Keratinocyte (primary cell): ENCODE data around the gene OTOP2. TPM values are rescaled to one million over a fixed set of nuclear protein-coding genes. Genes with fewer than 3 reads are reported as not detected.

ENCODE experiments used
- DNase-seq: peaks from one replicate; pipeline ENCODE4 v3.0.0-alpha.2; 2011; ENCODE audit warnings: low read depth, missing footprints, low spot score
- FAIRE-seq: peaks from 2 replicates; lab custom pipeline; 2011; peaks lifted over from hg19 to GRCh38; lab: Jason Lieb, UNC
- H2AFZ ChIP-seq: 2 replicates; pipeline ENCODE4 v1.6.0; 2012; ENCODE audit warnings: low read length, control low read depth, inconsistent platforms; ENCODE audit not compliant: control insufficient read depth
- H3K27ac ChIP-seq: 2 replicates; pipeline ENCODE4 v1.5.1; 2011; ENCODE audit warnings: low read length; ENCODE audit not compliant: control insufficient read depth, insufficient read depth
- H3K27me3 ChIP-seq: 3 replicates; pipeline ENCODE4 v1.6.0; 2011; ENCODE audit warnings: low read length; ENCODE audit not compliant: control insufficient read depth, insufficient read depth; ENCODE audit errors: extremely low read depth
- H3K36me3 ChIP-seq, 2 experiments: 2 replicates in 1 of 2; 3 replicates in 1 of 2; pipeline ENCODE4 v1.5.1; 2011; ENCODE audit warnings: low read length in 2 of 2, mild to moderate bottlenecking in 1 of 2; ENCODE audit not compliant: control insufficient read depth in 2 of 2, insufficient read depth in 2 of 2; ENCODE audit errors: extremely low read depth in 1 of 2
- H3K4me1 ChIP-seq: 3 replicates; pipeline ENCODE4 v1.5.1; 2011; ENCODE audit warnings: low read length; ENCODE audit not compliant: control insufficient read depth, insufficient read depth; ENCODE audit errors: extremely low read depth
- H3K4me2 ChIP-seq: 3 replicates; pipeline ENCODE4 v1.6.0; 2011; ENCODE audit warnings: low read depth, low read length; ENCODE audit not compliant: control insufficient read depth, insufficient read depth; ENCODE audit errors: extremely low read depth
- H3K4me3 ChIP-seq, 3 experiments: fragments of 200-600 bp in 1 of 3; sonication (generic) in 1 of 3; 2 replicates in 2 of 3; 3 replicates in 1 of 3; pipeline ENCODE4 v1.5.1; 2011 to 2016; ENCODE audit warnings: low read length in 3 of 3, mild to moderate bottlenecking in 3 of 3, control low read depth in 2 of 3, inconsistent platforms in 1 of 3, low read depth in 1 of 3, mixed read lengths in 1 of 3, mixed run types in 1 of 3, moderate library complexity in 1 of 3; ENCODE audit not compliant: control insufficient read depth in 2 of 3, insufficient read depth in 2 of 3; ENCODE audit errors: extremely low read depth in 1 of 3
- H3K79me2 ChIP-seq: 2 replicates; pipeline ENCODE4 v1.6.0; 2012; ENCODE audit warnings: low read length; ENCODE audit not compliant: control insufficient read depth, insufficient read depth
- H3K9ac ChIP-seq: 3 replicates; pipeline ENCODE4 v1.6.0; 2011; ENCODE audit warnings: low read length; ENCODE audit not compliant: control insufficient read depth, insufficient read depth; ENCODE audit errors: extremely low read depth
- H3K9me1 ChIP-seq: 3 replicates; pipeline ENCODE4 v1.6.0; 2011; ENCODE audit warnings: low read length; ENCODE audit not compliant: control insufficient read depth, insufficient read depth; ENCODE audit errors: extremely low read depth
- H3K9me3 ChIP-seq: 2 replicates; pipeline ENCODE4 v1.5.1; 2012; ENCODE audit warnings: low read depth, low read length; ENCODE audit not compliant: control insufficient read depth
- H4K20me1 ChIP-seq: 3 replicates; pipeline ENCODE4 v1.6.0; 2011; ENCODE audit warnings: low read length; ENCODE audit not compliant: control insufficient read depth, insufficient read depth; ENCODE audit errors: extremely low read depth
- EZH2 ChIP-seq: IDR thresholded peaks from one replicate; pipeline ENCODE4 v1.6.1; 2012; ENCODE audit warnings: inconsistent platforms, mild to moderate bottlenecking, low read length, moderate library complexity
- dilution Hi-C: fragments of 300-500 bp; cut with MboI; formaldehyde crosslinking; loops from one replicate; pipeline ENCODE4 v1.7.0; 2020; ENCODE audit warnings: low sequenced_read_pairs; ENCODE audit not compliant: extremely low pct_ligation_motif_present
- polyA plus RNA-seq, 5 experiments: library from polyadenylated mRNA; depleted of rRNA in 3 of 5; stranded (reverse) in 3 of 5; stranded (forward) in 1 of 5; unstranded in 1 of 5; fragments of >200 nt; gene quantifications; 1 replicate in 1 of 5; 2 replicates in 3 of 5; 3 replicates in 1 of 5; pipeline versions ENCODE4 v1.2.1 to v1.2.3, GENCODE V29; 2011 to 2012; ENCODE audit warnings: missing spikeins in 2 of 5, low read depth in 1 of 5, low replicate concordance in 1 of 5
- TF ChIP-seq, protein P1 (sequence below), 3 experiments: IDR thresholded peaks in 1 of 3; conservative IDR thresholded peaks in 1 of 3; optimal IDR thresholded peaks in 1 of 3; 2 replicates in 2 of 3; 3 replicates in 1 of 3; pipeline versions ENCODE3 to v1.5.1; 2011; ENCODE audit warnings: low read length in 3 of 3, mild to moderate bottlenecking in 3 of 3, moderate library complexity in 2 of 3, control low read depth in 1 of 3, inconsistent platforms in 1 of 3; ENCODE audit not compliant: insufficient read depth in 2 of 3; ENCODE audit errors: extremely low read depth in 1 of 3

The OTOP2 gene
- polyA plus RNA-seq, 1 donor (not counting 4 experiments of a cell fraction or from before 2014, with no cell fraction given), result not detected

DNA sequence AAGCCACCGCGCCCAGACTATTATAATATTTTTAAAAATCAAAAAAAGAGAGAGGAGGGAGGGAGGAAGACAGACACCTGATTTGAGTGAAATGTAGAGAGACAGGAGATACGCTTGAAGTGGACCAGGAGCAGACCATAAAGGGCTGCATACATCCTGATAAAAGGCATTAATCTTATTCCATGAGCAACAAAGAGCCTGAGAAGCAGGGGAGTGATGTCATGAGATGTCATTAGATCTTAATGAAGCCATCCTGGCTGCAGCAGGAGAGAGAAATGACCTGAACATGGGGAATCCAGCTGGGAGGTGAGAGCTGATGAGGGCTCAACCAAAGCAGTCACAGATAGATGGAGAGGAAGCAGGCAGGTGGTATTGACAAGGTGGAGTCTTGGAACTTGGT is 53.7 kb downstream of the OTOP2 start:
- no peak for TF ChIP-seq EZH2
- TF ChIP-seq, protein P1, sequence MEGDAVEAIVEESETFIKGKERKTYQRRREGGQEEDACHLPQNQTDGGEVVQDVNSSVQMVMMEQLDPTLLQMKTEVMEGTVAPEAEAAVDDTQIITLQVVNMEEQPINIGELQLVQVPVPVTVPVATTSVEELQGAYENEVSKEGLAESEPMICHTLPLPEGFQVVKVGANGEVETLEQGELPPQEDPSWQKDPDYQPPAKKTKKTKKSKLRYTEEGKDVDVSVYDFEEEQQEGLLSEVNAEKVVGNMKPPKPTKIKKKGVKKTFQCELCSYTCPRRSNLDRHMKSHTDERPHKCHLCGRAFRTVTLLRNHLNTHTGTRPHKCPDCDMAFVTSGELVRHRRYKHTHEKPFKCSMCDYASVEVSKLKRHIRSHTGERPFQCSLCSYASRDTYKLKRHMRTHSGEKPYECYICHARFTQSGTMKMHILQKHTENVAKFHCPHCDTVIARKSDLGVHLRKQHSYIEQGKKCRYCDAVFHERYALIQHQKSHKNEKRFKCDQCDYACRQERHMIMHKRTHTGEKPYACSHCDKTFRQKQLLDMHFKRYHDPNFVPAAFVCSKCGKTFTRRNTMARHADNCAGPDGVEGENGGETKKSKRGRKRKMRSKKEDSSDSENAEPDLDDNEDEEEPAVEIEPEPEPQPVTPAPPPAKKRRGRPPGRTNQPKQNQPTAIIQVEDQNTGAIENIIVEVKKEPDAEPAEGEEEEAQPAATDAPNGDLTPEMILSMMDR (optimal IDR thresholded peaks at IDR 0.05 in 1 of 3, IDR thresholded peaks at IDR 0.05 in 1 of 3, conservative IDR thresholded peaks at IDR 0.05 in 1 of 3; ENCODE audit: extremely low read depth in 1 of 3, insufficient read depth in 2 of 3, low read length in 3 of 3), result no peak
- Histone ChIP-seq H3K36me3 (no peaks in the 10 kb centered on the region), H3K4me3 (no peak overlapping the region), H4K20me1 (no peaks in the 10 kb centered on the region), H3K79me2 (no peaks in the 10 kb centered on the region), H3K9me3 (no peaks in the 10 kb centered on the region), H3K27ac (no peak overlapping the region), H3K4me1 (peaks cover 18% of the 10 kb centered on the region), H3K9ac (no peak overlapping the region), H3K4me2 (no peak overlapping the region), H3K9me1 (no peaks in the 10 kb centered on the region), H2AFZ (no peak overlapping the region), H3K27me3 (peaks cover 15% of the 10 kb centered on the region)
- FAIRE-seq (no peak), DNase-seq (no peak)
- dilution Hi-C loops, result no loop called here

DNA sequence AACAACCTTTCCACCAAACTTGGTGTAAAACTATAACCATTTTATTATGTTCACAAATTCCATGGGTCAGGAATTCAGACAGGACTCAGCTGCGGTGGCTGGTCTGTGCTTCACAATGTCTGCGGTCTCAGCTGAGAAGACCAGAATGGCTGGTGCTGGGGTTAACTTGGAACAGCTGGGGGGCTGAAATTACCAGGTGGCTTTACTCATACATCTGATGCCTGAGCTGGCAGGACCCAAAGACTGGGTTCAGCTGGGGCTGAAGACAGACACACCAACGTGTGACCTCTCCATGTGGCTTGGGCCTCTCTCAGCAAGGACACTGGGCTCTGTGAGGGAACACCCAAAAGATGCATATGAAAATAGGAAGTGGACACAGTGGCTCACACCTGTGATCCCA is 54.2 kb downstream of the OTOP2 start:
- no peaks in the 10 kb centered on the region for H3K9me3 ChIP-seq
- TF ChIP-seq, protein P1 (optimal IDR thresholded peaks at IDR 0.05 in 1 of 3, IDR thresholded peaks at IDR 0.05 in 1 of 3, conservative IDR thresholded peaks at IDR 0.05 in 1 of 3; ENCODE audit: extremely low read depth in 1 of 3, insufficient read depth in 2 of 3, low read length in 3 of 3), result no peak
- TF ChIP-seq EZH2, result no peak
- DNase-seq (no peak), FAIRE-seq (no peak)
- H3K4me1 ChIP-seq, result peaks cover 17% of the 10 kb centered on the region
- no peaks in the 10 kb centered on the region for H3K36me3 ChIP-seq
- H3K79me2 ChIP-seq, result no peaks in the 10 kb centered on the region
- peaks cover 11% of the 10 kb centered on the region for H3K27me3 ChIP-seq
- no peak overlapping the region for H3K4me2 ChIP-seq
- no peak overlapping the region for H3K9ac ChIP-seq
- H2AFZ ChIP-seq, result no peak overlapping the region
- H3K9me1 ChIP-seq, result no peaks in the 10 kb centered on the region
- no peak overlapping the region for H3K27ac ChIP-seq
- H4K20me1 ChIP-seq, result no peaks in the 10 kb centered on the region
- dilution Hi-C loops, result no loop called here
- no peak overlapping the region for H3K4me3 ChIP-seq
